ENCODE data around the gene RBM4. TPM values are rescaled to one million over a fixed set of nuclear protein-coding genes. Genes with fewer than 3 reads are reported as not detected.

Gene RBM4
- total RNA-seq, 4 donors from 2014 or later, result 32.4 to 146 (median 94.8) TPM

- Histone ChIP-seq H3K9me3 (no peaks in the 10 kb centered on the region), H3K36me3 (no peaks in the 10 kb centered on the region), H3K4me1 (no peaks in the 10 kb centered on the region), H3K27ac (no peak overlapping the region), H3K4me3 (no peak overlapping the region), H3K27me3 (no peaks in the 10 kb centered on the region)
- intact Hi-C loops (cut with DNase I; ENCODE audit: low total_unique reads), result no loop called here
- no peak for DNase-seq
- no peak for TF ChIP-seq POLR2A (IDR thresholded peaks at IDR 0.05)
- TF ChIP-seq, protein P1, sequence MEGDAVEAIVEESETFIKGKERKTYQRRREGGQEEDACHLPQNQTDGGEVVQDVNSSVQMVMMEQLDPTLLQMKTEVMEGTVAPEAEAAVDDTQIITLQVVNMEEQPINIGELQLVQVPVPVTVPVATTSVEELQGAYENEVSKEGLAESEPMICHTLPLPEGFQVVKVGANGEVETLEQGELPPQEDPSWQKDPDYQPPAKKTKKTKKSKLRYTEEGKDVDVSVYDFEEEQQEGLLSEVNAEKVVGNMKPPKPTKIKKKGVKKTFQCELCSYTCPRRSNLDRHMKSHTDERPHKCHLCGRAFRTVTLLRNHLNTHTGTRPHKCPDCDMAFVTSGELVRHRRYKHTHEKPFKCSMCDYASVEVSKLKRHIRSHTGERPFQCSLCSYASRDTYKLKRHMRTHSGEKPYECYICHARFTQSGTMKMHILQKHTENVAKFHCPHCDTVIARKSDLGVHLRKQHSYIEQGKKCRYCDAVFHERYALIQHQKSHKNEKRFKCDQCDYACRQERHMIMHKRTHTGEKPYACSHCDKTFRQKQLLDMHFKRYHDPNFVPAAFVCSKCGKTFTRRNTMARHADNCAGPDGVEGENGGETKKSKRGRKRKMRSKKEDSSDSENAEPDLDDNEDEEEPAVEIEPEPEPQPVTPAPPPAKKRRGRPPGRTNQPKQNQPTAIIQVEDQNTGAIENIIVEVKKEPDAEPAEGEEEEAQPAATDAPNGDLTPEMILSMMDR (IDR thresholded peaks at IDR 0.05), result no peak
These were observed 55.0 kb downstream of the RBM4 start for GRCh38 chr11:66693356-66694055.

GRCh38 chr11:66694056-66694410 lies 55.5 kb downstream of the RBM4 start:
- TF ChIP-seq POLR2A (IDR thresholded peaks at IDR 0.05), result no peak
- TF ChIP-seq, protein P1 (IDR thresholded peaks at IDR 0.05), result no peak
- H3K27me3 ChIP-seq, result no peaks in the 10 kb centered on the region
- no peak for DNase-seq
- no peaks in the 10 kb centered on the region for H3K36me3 ChIP-seq
- no peaks in the 10 kb centered on the region for H3K9me3 ChIP-seq
- no peak overlapping the region for H3K27ac ChIP-seq
- intact Hi-C loops (cut with DNase I; ENCODE audit: low total_unique reads), result no loop called here
- H3K4me1 ChIP-seq, result no peaks in the 10 kb centered on the region
- no peak overlapping the region for H3K4me3 ChIP-seq

DNA sequence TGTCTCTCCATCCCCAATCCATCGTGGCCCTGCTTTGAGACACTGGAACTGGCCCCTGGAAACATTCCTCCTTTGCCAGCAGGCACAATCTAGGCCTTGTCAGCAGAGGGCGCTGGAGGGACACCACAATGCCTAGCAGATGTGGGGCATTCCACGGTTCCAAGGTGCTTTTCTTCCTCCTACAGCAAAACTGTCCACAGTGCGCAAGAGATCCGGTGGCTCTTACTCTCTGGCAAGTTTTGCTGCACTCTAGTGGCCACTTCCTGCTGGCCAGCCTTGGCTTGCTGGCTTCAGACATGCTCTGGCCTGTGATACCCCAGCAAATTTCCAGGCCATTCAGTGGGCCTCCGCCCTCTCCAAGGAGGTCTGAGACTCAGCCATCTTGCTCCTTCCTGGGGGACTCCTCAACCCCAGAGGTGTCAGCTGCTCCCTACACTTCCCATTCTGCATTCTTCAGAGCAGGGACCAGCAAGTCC lies 56.3 kb downstream of the RBM4 start:
- H3K36me3 ChIP-seq, result no peaks in the 10 kb centered on the region
- no peaks in the 10 kb centered on the region for H3K4me1 ChIP-seq
- TF ChIP-seq, protein P1 (IDR thresholded peaks at IDR 0.05), result peak; percentile 79 to 95 (median 91)
- no peak for TF ChIP-seq POLR2A (IDR thresholded peaks at IDR 0.05)
- no peaks in the 10 kb centered on the region for H3K27me3 ChIP-seq
- H3K9me3 ChIP-seq, result no peaks in the 10 kb centered on the region
- H3K27ac ChIP-seq, result no peak overlapping the region
- peak; percentile 77 to 86 for DNase-seq
- H3K4me3 ChIP-seq, result no peak overlapping the region
- intact Hi-C loops (cut with DNase I; ENCODE audit: low total_unique reads), result no loop called here

Small RNA genes within 50 kb of the gene (small RNA-seq; reads per million reads assigned to genes)
- gene RNU4-39P, result not detected

Other genes starting within 250 kb of the RBM4 start
- 10 to 100 TPM in 1 of 4 donors, 1 to 10 TPM in 1, under 1 TPM in 1, not detected in 1; 0.97 to 12.6 (median 1.5) TPM for gene NPAS4, start 217.7 kb upstream of the RBM4 start, total RNA-seq
- gene MRPL11, start 199.9 kb upstream of the RBM4 start, total RNA-seq, result 10 to 100 TPM; 28.7 to 57.9 (median 33.4) TPM
- 10 to 100 TPM; 13.8 to 35.0 (median 24.0) TPM for gene PELI3, start 171.8 kb upstream of the RBM4 start, total RNA-seq
- gene DPP3, start 158.3 kb upstream of the RBM4 start, total RNA-seq, result 10 to 100 TPM in 2 of 4 donors, 1 to 10 TPM in 2; 2.1 to 14.1 (median 8.7) TPM
- gene BBS1, start 128.1 kb upstream of the RBM4 start, total RNA-seq, result 10 to 100 TPM; 32.1 to 84.4 (median 56.8) TPM
- 10 to 100 TPM in 2 of 4 donors, 1 to 10 TPM in 1, under 1 TPM in 1; 0.29 to 11.9 (median 8.9) TPM for gene ZDHHC24, start 92.7 kb upstream of the RBM4 start, total RNA-seq
- gene ACTN3, start 91.8 kb upstream of the RBM4 start, total RNA-seq, result under 1 TPM in 1 of 4 donors, not detected in 3; 0.46 TPM
- gene CTSF, start 70.1 kb upstream of the RBM4 start, total RNA-seq, result 10 to 100 TPM; 61.2 to 89.1 (median 83.6) TPM
- gene CCDC87, start 45.6 kb upstream of the RBM4 start, total RNA-seq, result under 1 TPM in 1 of 4 donors, not detected in 3; 0.52 TPM
- gene CCS, start 45.5 kb upstream of the RBM4 start, total RNA-seq, result 10 to 100 TPM; 13.5 to 52.0 (median 42.9) TPM
- 10 to 100 TPM; 15.1 to 86.4 (median 53.2) TPM for gene RBM14, start 22.1 kb upstream of the RBM4 start, total RNA-seq
- gene RBM4B, start 39.2 kb downstream of the RBM4 start, total RNA-seq, result 10 to 100 TPM in 3 of 4 donors, 1 to 10 TPM in 1; 5.0 to 60.3 (median 20.1) TPM
- gene SPTBN2, start 90.5 kb downstream of the RBM4 start, total RNA-seq, result 10 to 100 TPM in 1 of 4 donors, 1 to 10 TPM in 1, under 1 TPM in 2; under 0.01 to 31.0 (median 1.6) TPM
- 10 to 100 TPM in 3 of 4 donors, 1 to 10 TPM in 1; 2.3 to 19.4 (median 13.7) TPM for gene RCE1, start 204.7 kb downstream of the RBM4 start, total RNA-seq
- 10 to 100 TPM in 1 of 4 donors, 1 to 10 TPM in 3; 1.5 to 17.0 (median 5.4) TPM for gene LRFN4, start 218.4 kb downstream of the RBM4 start, total RNA-seq